ENCODE results near the gene ATP2A3. TPM values are rescaled to one million over a fixed set of nuclear protein-coding genes. Genes with fewer than 3 reads are reported as not detected.
A peak's percentile ranks its signal among the peaks of the same experiment; 100 is the strongest.

The ATP2A3 gene
- polyA plus RNA-seq, 3 donors, result 6.9 to 46.5 (median 9.5) TPM

DNA sequence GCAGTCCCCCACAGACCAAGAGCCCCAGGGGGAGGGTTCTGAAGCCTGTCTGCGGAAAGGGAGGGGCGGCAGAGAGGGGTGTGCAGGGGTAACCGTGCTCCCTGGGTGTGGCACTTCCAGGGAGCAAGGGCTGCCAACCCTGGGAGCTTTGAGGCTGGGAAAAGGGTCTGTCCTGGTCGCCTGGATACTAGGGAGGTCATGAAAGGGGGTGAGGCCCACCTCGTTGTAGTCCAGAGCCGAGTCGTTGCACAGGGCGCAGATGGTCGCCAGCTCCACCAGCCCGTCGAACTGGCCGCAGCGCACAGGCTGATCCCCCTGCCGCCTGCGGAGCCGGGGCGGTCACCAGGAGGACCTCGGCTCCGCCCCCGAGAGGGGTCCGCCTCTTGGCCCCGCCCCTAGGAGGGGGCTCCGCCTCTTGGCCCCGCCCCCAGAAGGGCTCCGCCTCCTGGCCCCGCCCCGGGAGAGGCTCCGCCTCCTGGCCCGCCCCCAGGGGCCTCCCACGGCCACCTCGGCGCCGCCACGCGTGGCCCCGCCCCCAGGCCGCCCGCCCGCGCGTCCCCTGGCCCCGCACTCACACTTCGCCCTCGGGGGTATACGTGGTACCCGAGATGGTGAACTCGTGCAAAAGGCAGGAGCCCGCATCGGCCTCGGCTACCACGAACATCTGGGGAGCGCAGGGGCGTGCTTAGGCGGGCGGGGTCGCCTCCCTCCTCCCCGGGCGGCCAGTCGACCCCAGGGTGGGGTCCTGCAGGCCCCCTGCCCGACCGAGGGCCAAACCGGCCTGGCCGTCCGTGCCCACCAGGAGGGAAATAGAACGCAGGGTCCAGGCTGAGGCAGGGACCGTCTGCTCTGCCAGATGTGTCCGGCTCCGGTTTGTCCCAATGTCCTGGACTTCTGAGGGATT is 19.5 kb downstream of the ATP2A3 start:
- no peaks in the 10 kb centered on the region for H4K20me1 ChIP-seq (ENCODE audit: insufficient read depth, low read length)
- peaks cover 73 to 95% of the 10 kb centered on the region in 2 donors for H3K36me3 ChIP-seq (replicated peaks in 1 of 2; ENCODE audit: control insufficient read depth in 1 of 2, insufficient read depth in 2 of 2, low read length in 2 of 2)
- no peaks in the 10 kb centered on the region for H3K79me2 ChIP-seq (ENCODE audit: insufficient read depth, low read length)
- H3K27me3 Mint-ChIP-seq (ENCODE audit: low read depth in 3 of 3), result peaks cover 0 to 2% (median 0%) of the 10 kb centered on the region in 3 donors
- no peak for DNase-seq
- H3K9me3 ChIP-seq (replicated peaks in 1 of 2; ENCODE audit: control insufficient read depth in 1 of 2, insufficient read depth in 1 of 2, low read length in 2 of 2), result no peaks in the 10 kb centered on the region
- H3K4me1 ChIP-seq (ENCODE audit: control insufficient read depth in 1 of 2, insufficient read depth in 2 of 2, low read length in 2 of 2), result no peaks in the 10 kb centered on the region
- intact Hi-C loops (cut with micrococcal nuclease), result no loop called here
- H3K4me2 ChIP-seq (replicated peaks; ENCODE audit: extremely low read depth, low read length, poor library complexity, severe bottlenecking), result no peak overlapping the region
- peak overlapping the region in 1 of 2 donors; percentile 3 for H3K27ac ChIP-seq (ENCODE audit: low read depth in 1 of 2, low read length in 2 of 2)
- no peak overlapping the region for H3K4me3 Mint-ChIP-seq
- no peak overlapping the region for H3K9ac ChIP-seq (ENCODE audit: insufficient read depth, low read length, poor library complexity, severe bottlenecking)
- TF ChIP-seq CTCF (IDR thresholded peaks at IDR 0.05), result no peak
- 95% methylated on average over 66 of the region's 68 CpGs for WGBS (ENCODE audit: insufficient coverage)
- H3K36me3 Mint-ChIP-seq, result peaks cover 65 to 93% of the 10 kb centered on the region in 2 donors
- no peak overlapping the region for H3K4me3 ChIP-seq (replicated peaks in 1 of 3; ENCODE audit: low read depth in 2 of 3, low read length in 3 of 3)
- no peak overlapping the region for H2AFZ ChIP-seq (ENCODE audit: insufficient read depth, low read depth, low read length, poor library complexity, severe bottlenecking)
- no peak overlapping the region for H3K27ac Mint-ChIP-seq
- no peaks in the 10 kb centered on the region for H3K27me3 ChIP-seq (ENCODE audit: control insufficient read depth in 2 of 2, insufficient read depth in 2 of 2, low read length in 2 of 2)
- H3K4me1 Mint-ChIP-seq, result no peaks in the 10 kb centered on the region
- peaks cover 0 to 2% (median 0%) of the 10 kb centered on the region in 7 donors for H3K9me3 Mint-ChIP-seq

DNA sequence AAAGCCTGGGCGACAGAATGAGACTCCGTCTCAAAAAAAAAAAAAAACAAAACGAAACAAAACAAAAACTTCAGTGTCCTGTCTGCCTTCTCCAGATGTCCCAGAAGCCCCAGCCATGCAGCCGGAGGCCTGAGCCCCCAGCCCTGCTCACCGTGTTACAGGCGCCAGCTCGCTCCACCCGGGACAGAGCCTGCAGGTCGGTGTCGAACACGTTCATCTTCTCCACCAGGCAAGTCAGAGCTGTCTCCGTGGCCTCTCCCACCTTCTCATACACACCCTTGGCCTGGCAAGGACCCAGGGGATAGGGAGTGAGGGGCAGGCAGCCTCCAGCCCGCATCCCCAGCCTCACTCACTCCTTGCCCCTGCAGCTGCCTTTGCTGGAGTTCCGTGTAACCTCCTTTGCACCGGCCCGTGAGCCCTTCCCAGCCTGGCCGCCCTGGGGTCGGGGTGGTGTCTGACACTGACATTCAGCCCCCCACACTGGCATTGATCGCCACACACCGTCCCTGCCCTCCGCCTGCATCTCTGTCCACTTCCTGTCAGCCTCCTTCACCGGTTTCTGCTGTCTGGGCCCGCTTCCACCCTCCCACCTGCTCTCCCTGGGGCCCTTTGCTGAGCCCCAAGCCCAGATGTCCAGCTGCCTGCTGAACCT is 20.9 kb downstream of the ATP2A3 start:
- no peak overlapping the region for H3K4me3 Mint-ChIP-seq

More for the DNA sequence above, 20.9 kb downstream of the ATP2A3 start:
- H4K20me1 ChIP-seq (ENCODE audit: insufficient read depth, low read length), result no peaks in the 10 kb centered on the region
- peaks cover 72 to 93% of the 10 kb centered on the region in 2 donors for H3K36me3 ChIP-seq (replicated peaks in 1 of 2; ENCODE audit: control insufficient read depth in 1 of 2, insufficient read depth in 2 of 2, low read length in 2 of 2)
- H3K4me1 Mint-ChIP-seq, result no peaks in the 10 kb centered on the region
- H3K36me3 Mint-ChIP-seq, result peaks cover 63 to 93% of the 10 kb centered on the region in 2 donors
- intact Hi-C loops (cut with micrococcal nuclease), result no loop called here
- WGBS (ENCODE audit: insufficient coverage), result 91% methylated on average over 18 of the region's 23 CpGs
- H3K79me2 ChIP-seq (ENCODE audit: insufficient read depth, low read length), result no peaks in the 10 kb centered on the region
- H3K4me1 ChIP-seq (ENCODE audit: control insufficient read depth in 1 of 2, insufficient read depth in 2 of 2, low read length in 2 of 2), result no peaks in the 10 kb centered on the region
- H3K9me3 Mint-ChIP-seq, result peaks cover 0 to 2% (median 0%) of the 10 kb centered on the region in 7 donors
- H3K27me3 ChIP-seq (ENCODE audit: control insufficient read depth in 2 of 2, insufficient read depth in 2 of 2, low read length in 2 of 2), result no peaks in the 10 kb centered on the region
- no peak overlapping the region for H3K9ac ChIP-seq (ENCODE audit: insufficient read depth, low read length, poor library complexity, severe bottlenecking)
- no peak overlapping the region for H3K4me3 ChIP-seq (replicated peaks in 1 of 3; ENCODE audit: low read depth in 2 of 3, low read length in 3 of 3)
- no peaks in the 10 kb centered on the region for H3K9me3 ChIP-seq (replicated peaks in 1 of 2; ENCODE audit: control insufficient read depth in 1 of 2, insufficient read depth in 1 of 2, low read length in 2 of 2)
- H2AFZ ChIP-seq (ENCODE audit: insufficient read depth, low read depth, low read length, poor library complexity, severe bottlenecking), result no peak overlapping the region
- peaks cover 0 to 2% (median 0%) of the 10 kb centered on the region in 3 donors for H3K27me3 Mint-ChIP-seq (ENCODE audit: low read depth in 3 of 3)
- no peak for TF ChIP-seq CTCF (IDR thresholded peaks at IDR 0.05)
- H3K27ac ChIP-seq (ENCODE audit: low read depth in 1 of 2, low read length in 2 of 2), result peak overlapping the region in 1 of 2 donors; percentile 3
- no peak overlapping the region for H3K4me2 ChIP-seq (replicated peaks; ENCODE audit: extremely low read depth, low read length, poor library complexity, severe bottlenecking)
- no peak for DNase-seq
- peak overlapping the region in 4 of 7 donors; percentile 26 to 82 (median 70) for H3K27ac Mint-ChIP-seq

Measured in CD14-positive monocyte (primary cell).